ENCODE measurements around the gene ARPIN. TPM values are rescaled to one million over a fixed set of nuclear protein-coding genes. Genes with fewer than 3 reads are reported as not detected.

ARPIN gene
- total RNA-seq, 1 experiment from 2014 or later, result 8.8 TPM

DNA sequence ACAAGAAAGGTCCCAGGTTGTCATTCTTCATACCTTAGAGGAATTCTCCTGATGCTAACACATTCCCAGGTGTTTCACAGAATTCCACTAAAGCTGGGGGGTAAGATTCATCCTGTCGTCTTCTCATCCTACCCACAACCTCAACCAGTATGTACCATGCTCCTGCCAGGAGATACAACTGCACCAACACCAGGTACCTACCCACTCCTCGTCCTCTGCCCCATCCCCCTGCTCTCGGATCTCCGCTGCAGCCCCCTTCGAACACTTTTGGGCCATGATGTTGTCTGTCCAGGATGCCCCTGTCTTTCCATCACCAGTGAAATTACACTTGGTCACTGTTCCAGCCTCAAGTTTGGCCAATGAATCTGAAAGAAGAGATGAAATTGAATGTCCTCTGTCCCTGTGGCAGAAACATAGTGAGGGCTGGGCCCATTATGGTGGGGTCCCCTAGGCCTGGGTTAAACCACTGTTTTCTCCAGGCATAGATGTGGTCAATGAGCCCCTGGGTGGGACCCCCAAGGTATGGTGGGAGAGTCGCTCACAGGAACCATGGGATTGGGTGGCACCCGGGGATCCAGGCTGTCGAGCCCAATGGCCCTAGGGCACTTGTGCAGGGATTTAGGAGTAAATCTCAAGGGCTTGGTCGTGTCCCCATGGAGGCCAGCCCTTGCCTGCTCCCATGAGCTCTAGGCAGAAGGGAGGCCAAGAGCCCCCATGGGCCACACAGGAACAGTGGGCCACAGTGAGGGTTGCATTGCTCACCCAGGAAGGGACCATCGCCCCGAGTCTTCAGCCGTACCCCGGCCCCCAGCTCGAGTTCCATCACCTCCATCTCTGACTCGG lies 9.5 kb downstream of the ARPIN start:
- Histone ChIP-seq H3K4me2 (ENCODE audit: low read length) (no peak overlapping the region), H3K27ac (ENCODE audit: low read depth, low read length) (no peak overlapping the region), H3K4me1 (ENCODE audit: control insufficient read depth in 1 of 2, insufficient read depth in 2 of 2, low read length in 2 of 2) (peaks cover 0 to 6% of the 10 kb centered on the region in 2 experiments; a peak in 1 of 4 replicates), H3K36me3 (ENCODE audit: control insufficient read depth in 1 of 2, insufficient read depth in 2 of 2, low read length in 2 of 2) (no peaks in the 10 kb centered on the region), H2AFZ (ENCODE audit: low read depth, low read length, poor library complexity, severe bottlenecking) (no peak overlapping the region), H3K9me3 (ENCODE audit: control insufficient read depth in 1 of 2, insufficient read depth in 1 of 2, low read depth in 1 of 2, low read length in 2 of 2) (no peaks in the 10 kb centered on the region), H3K9me2 (ENCODE audit: insufficient read depth) (no peaks in the 10 kb centered on the region), H3K9ac (ENCODE audit: low read length) (no peak overlapping the region), H3K4me3 (replicated peaks in 1 of 2; ENCODE audit: low read depth in 1 of 2, low read length in 2 of 2) (no peak overlapping the region), H3K79me2 (ENCODE audit: insufficient read depth, low read length) (no peaks in the 10 kb centered on the region), H4K20me1 (ENCODE audit: insufficient read depth) (no peaks in the 10 kb centered on the region), H3K27me3 (ENCODE audit: insufficient read depth, low read length) (no peaks in the 10 kb centered on the region)
- DNase-seq (ENCODE audit: low read depth, low spot score), result no peak
- TF ChIP-seq SP1 (IDR thresholded peaks at IDR 0.05; ENCODE audit: low read depth), result no peak
- TF ChIP-seq POLR2AphosphoS5 (IDR thresholded peaks at IDR 0.05; ENCODE audit: low read depth, low read length), result no peak
- TF ChIP-seq ATF3 (IDR thresholded peaks at IDR 0.05), result no peak
- no peak for TF ChIP-seq CTCF (IDR thresholded peaks at IDR 0.05 in 2 of 3, conservative IDR thresholded peaks at IDR 0.05 in 1 of 3; ENCODE audit: borderline replicate concordance in 1 of 3, insufficient read depth in 1 of 3, low read depth in 2 of 3, low read length in 2 of 3)
- TF ChIP-seq SRF (IDR thresholded peaks at IDR 0.05; ENCODE audit: low read depth), result no peak
- TF ChIP-seq EZH2 (IDR thresholded peaks at IDR 0.05), result no peak
- TF ChIP-seq POLR2A (IDR thresholded peaks at IDR 0.05; ENCODE audit: borderline replicate concordance, extremely low read depth, insufficient read depth, insufficient read length), result no peak
- TF ChIP-seq ZFX (IDR thresholded peaks at IDR 0.05), result no peak
- intact Hi-C loops (cut with micrococcal nuclease), result no loop called here
- ChIA-PET POLR2A (no interaction called here), RAD21 (ENCODE audit: low non-redundant PET in 1 of 2, low total read pairs in 2 of 2, uncharacterized antibody in 2 of 2, unreplicated experiment in 2 of 2) (no interaction called here), CTCF (no interaction called here)
- no TSS peak for BruUV-seq (replicated peaks)
- ATAC-seq, result no peak
